ENCODE measurements around the gene ECT2L. TPM values are rescaled to one million over a fixed set of nuclear protein-coding genes. Genes with fewer than 3 reads are reported as not detected.
A peak's percentile ranks its signal among the peaks of the same experiment; 100 is the strongest.

The ECT2L gene
- total and polyA plus RNA-seq, 2 experiments from 2014 or later: not detected

DNA sequence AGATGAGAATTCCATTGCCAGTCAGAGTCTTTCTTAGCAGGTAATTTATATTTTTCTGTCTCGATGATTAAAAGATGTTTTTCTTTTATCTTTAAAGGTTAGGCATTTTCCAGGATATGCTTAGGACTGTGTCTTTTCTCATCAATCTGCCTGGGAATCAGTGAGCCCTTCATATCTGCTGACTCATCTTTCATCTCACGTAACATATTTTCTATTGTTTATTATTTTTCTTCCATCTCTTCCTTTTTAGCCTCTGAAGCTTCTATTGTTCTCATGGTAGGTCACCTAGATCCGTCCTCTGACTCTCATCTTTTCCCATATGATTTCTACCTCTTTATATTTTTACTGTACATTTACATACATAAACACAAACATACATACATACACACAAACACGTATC, 13.6 kb upstream of the ECT2L start:
- H3K4me1 ChIP-seq (ENCODE audit: low read depth): no peaks in the 10 kb centered on the region
- H3K27me3 ChIP-seq: no peaks in the 10 kb centered on the region
- no peak overlapping the region for H3K4me3 ChIP-seq
- TF ChIP-seq, protein P1, sequence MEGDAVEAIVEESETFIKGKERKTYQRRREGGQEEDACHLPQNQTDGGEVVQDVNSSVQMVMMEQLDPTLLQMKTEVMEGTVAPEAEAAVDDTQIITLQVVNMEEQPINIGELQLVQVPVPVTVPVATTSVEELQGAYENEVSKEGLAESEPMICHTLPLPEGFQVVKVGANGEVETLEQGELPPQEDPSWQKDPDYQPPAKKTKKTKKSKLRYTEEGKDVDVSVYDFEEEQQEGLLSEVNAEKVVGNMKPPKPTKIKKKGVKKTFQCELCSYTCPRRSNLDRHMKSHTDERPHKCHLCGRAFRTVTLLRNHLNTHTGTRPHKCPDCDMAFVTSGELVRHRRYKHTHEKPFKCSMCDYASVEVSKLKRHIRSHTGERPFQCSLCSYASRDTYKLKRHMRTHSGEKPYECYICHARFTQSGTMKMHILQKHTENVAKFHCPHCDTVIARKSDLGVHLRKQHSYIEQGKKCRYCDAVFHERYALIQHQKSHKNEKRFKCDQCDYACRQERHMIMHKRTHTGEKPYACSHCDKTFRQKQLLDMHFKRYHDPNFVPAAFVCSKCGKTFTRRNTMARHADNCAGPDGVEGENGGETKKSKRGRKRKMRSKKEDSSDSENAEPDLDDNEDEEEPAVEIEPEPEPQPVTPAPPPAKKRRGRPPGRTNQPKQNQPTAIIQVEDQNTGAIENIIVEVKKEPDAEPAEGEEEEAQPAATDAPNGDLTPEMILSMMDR (IDR thresholded peaks at IDR 0.05; ENCODE audit: low read depth, low read length): no peak
- peaks cover 25% of the 10 kb centered on the region for H3K36me3 ChIP-seq
- no peaks in the 10 kb centered on the region for H3K9me3 ChIP-seq (ENCODE audit: low read depth)
- H3K27ac ChIP-seq: no peak overlapping the region
- DNase-seq (ENCODE audit: low read depth in 1 of 2, low spot score in 1 of 2): no peak

DNA sequence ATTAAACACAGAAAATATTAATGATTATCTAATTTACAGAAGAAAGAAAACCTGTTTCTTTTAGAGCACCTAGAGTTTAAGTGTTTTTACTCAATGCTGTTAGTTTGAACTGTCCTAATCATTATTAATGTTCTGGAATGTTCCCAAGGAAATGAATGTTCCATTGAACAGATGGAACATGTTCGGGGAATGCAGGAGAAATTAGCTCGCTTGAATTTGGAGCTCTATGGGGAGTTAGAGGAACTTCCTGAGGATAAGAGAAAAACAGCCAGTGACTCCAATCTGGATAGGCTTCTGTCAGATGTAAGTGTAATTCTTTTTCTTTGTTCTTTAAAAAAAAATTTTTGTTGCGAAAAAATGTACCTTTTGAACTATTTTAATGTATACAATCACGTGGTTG, 10.8 kb upstream of the ECT2L start:
- Histone ChIP-seq H3K4me3 (no peak overlapping the region), H3K4me1 (ENCODE audit: low read depth) (no peaks in the 10 kb centered on the region), H3K9me3 (ENCODE audit: low read depth) (no peaks in the 10 kb centered on the region), H3K27ac (no peak overlapping the region), H3K36me3 (peaks cover 29% of the 10 kb centered on the region), H3K27me3 (no peaks in the 10 kb centered on the region)
- TF ChIP-seq, protein P1 (IDR thresholded peaks at IDR 0.05; ENCODE audit: low read depth, low read length): no peak
- DNase-seq (ENCODE audit: low read depth in 1 of 2, low spot score in 1 of 2): peak in 1 of 2 donors; percentile 51

DNA sequence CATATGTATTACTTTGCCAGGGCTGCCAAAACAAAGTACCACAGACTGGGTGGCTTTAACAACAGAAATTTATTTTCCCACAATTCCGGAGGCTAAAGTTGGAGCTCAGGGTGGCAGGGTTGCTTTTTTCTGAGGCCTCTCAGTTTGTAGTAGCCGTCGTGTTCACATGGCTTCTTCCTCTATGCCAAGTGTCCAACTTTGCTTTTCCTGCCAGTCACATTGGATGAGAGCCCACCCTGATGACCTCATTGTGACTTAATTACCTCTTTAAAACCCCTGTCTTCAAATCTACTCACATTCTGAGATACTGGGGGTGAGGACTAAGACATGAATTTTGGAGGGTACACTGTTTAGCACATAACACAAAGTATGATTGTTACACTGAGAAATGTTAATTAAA, 9.9 kb upstream of the ECT2L start:
- Histone ChIP-seq H3K36me3 (peaks cover 24% of the 10 kb centered on the region), H3K27ac (no peak overlapping the region), H3K4me3 (no peak overlapping the region), H3K27me3 (no peaks in the 10 kb centered on the region), H3K9me3 (ENCODE audit: low read depth) (no peaks in the 10 kb centered on the region), H3K4me1 (ENCODE audit: low read depth) (no peaks in the 10 kb centered on the region)
- TF ChIP-seq, protein P1 (IDR thresholded peaks at IDR 0.05; ENCODE audit: low read depth, low read length): no peak
- DNase-seq (ENCODE audit: low read depth in 1 of 2, low spot score in 1 of 2): no peak

DNA sequence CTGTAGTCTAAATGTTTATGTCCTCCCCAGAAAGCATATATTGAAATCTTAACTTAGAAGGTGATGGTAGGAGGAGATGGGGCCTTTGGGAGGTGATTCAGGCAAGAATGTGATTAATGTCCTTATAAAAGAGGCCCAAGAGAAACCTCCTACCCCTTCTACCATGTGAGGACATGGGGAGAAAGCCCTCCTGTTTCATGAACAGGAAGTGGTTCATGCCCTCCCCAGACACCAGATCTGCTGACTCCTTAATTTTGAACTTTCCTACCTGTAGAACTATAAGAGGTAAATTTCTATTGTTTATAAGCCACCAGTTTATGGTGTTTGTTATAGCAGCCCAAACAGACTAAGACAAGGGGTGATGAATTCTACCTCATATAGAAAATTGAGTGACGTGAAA, 8.7 kb upstream of the ECT2L start:
- H3K36me3 ChIP-seq: peaks cover 17% of the 10 kb centered on the region
- H3K27me3 ChIP-seq: no peaks in the 10 kb centered on the region
- H3K4me1 ChIP-seq (ENCODE audit: low read depth): no peaks in the 10 kb centered on the region
- no peak overlapping the region for H3K4me3 ChIP-seq
- TF ChIP-seq, protein P1 (IDR thresholded peaks at IDR 0.05; ENCODE audit: low read depth, low read length): no peak
- no peak overlapping the region for H3K27ac ChIP-seq
- H3K9me3 ChIP-seq (ENCODE audit: low read depth): no peaks in the 10 kb centered on the region
- no peak for DNase-seq (ENCODE audit: low read depth in 1 of 2, low spot score in 1 of 2)

DNA sequence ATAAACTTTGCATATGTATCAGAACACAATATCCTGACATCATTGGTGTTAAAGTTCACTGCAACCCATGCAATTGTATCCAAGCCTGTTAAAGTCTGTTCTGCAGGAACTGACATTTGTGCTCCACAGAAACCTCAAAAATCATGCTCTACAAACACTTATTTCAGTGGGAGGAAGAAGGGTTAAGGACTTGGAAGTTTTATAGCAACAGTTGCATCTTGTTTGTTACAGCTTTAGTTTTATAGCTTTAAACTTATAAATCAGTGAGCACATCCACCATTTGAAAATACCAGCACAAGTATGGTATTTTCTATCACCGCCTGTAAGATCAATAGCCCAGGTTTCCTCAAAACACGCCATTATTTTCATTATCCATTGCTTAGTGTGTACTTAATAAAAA, 884 bp downstream of the ECT2L start:
- Histone ChIP-seq H3K27me3 (peaks cover 14% of the 10 kb centered on the region), H3K36me3 (no peaks in the 10 kb centered on the region), H3K9me3 (ENCODE audit: low read depth) (no peaks in the 10 kb centered on the region), H3K4me1 (ENCODE audit: low read depth) (no peaks in the 10 kb centered on the region), H3K27ac (no peak overlapping the region), H3K4me3 (no peak overlapping the region)
- no peak for DNase-seq (ENCODE audit: low read depth in 1 of 2, low spot score in 1 of 2)
- TF ChIP-seq, protein P1 (IDR thresholded peaks at IDR 0.05; ENCODE audit: low read depth, low read length): no peak

Data from cardiac muscle cell (in vitro differentiated cells and primary cell).